GM23248 (cell line): ENCODE results near the gene CACNA2D1. TPM values are rescaled to one million over a fixed set of nuclear protein-coding genes. Genes with fewer than 3 reads are reported as not detected.

Experiments
- DNase-seq: peaks from one replicate; pipeline ENCODE4 v3.0.0-alpha.2; 2015
- H2AFZ ChIP-seq: fragments of 200-600 bp; sonication (generic); 2 replicates; pipeline ENCODE4 v1.6.1; 2016; ENCODE audit warnings: antibody characterized with exemption
- H3F3A ChIP-seq: fragments of 200-600 bp; sonication (generic); 2 replicates; pipeline ENCODE4 v1.6.1; 2016; ENCODE audit warnings: mild to moderate bottlenecking, antibody characterized with exemption, mixed run types; ENCODE audit not compliant: insufficient read depth
- H3K27ac ChIP-seq: fragments of 200-600 bp; sonication (generic); 2 replicates; pipeline ENCODE4 v1.5.1; 2016; ENCODE audit warnings: mild to moderate bottlenecking
- H3K27me3 ChIP-seq: fragments of 200-600 bp; sonication (generic); replicated peaks from 2 replicates; pipeline ENCODE4 v1.6.1; 2016; ENCODE audit warnings: mild to moderate bottlenecking; ENCODE audit not compliant: insufficient read depth
- H3K36me3 ChIP-seq: fragments of 200-600 bp; sonication (generic); 2 replicates; pipeline ENCODE4 v1.6.1; 2016; ENCODE audit warnings: low read depth, mild to moderate bottlenecking
- H3K4me1 ChIP-seq: fragments of 200-600 bp; sonication (generic); 2 replicates; pipeline ENCODE4 v1.6.1; 2016; ENCODE audit warnings: mild to moderate bottlenecking; ENCODE audit not compliant: insufficient read depth
- H3K4me2 ChIP-seq: fragments of 200-600 bp; sonication (generic); one replicate; pipeline ENCODE4 v1.6.1; 2016; ENCODE audit warnings: mild to moderate bottlenecking; ENCODE audit not compliant: unreplicated experiment
- H3K4me3 ChIP-seq: fragments of 200-600 bp; sonication (generic); 2 replicates; pipeline ENCODE4 v1.5.1; 2016; ENCODE audit warnings: mild to moderate bottlenecking
- H3K79me2 ChIP-seq: fragments of 200-600 bp; sonication (generic); 2 replicates; pipeline ENCODE4 v1.6.1; 2016; ENCODE audit warnings: mild to moderate bottlenecking; ENCODE audit not compliant: insufficient read depth
- H3K9ac ChIP-seq: fragments of 200-600 bp; sonication (generic); 2 replicates; pipeline ENCODE4 v1.6.1; 2016; ENCODE audit warnings: mild to moderate bottlenecking
- H3K9me2 ChIP-seq: fragments of 200-600 bp; sonication (generic); 2 replicates; pipeline ENCODE4 v1.6.1; 2016; ENCODE audit warnings: mixed run types, mild to moderate bottlenecking, moderate library complexity; ENCODE audit not compliant: insufficient read depth
- H3K9me3 ChIP-seq: fragments of 200-600 bp; sonication (generic); one replicate; pipeline ENCODE4 v1.6.1; 2017; ENCODE audit warnings: low read depth
- H4K20me1 ChIP-seq: fragments of 200-600 bp; sonication (generic); 2 replicates; pipeline ENCODE4 v1.6.0; 2016; ENCODE audit not compliant: insufficient read depth
- EZH2 ChIP-seq: fragments of 200-600 bp; sonication (generic); IDR thresholded peaks from 2 replicates; pipeline ENCODE4 v1.6.1; 2018; ENCODE audit warnings: antibody characterized with exemption, mild to moderate bottlenecking; ENCODE audit not compliant: insufficient read depth, poor library complexity, severe bottlenecking
- EZH2phosphoT487 ChIP-seq: fragments of 200-600 bp; sonication (generic); IDR thresholded peaks from 2 replicates; pipeline ENCODE4 v1.6.1; 2018; ENCODE audit warnings: antibody characterized with exemption, moderate library complexity, mild to moderate bottlenecking, low read depth; ENCODE audit not compliant: insufficient read depth
- WGBS, 2 experiments: methylation state at CpG; one replicate each; pipeline ENCODE4 v1.1.6; 2015 to 2017; ENCODE audit warnings: low lambda C conversion rate in 2 of 2, low coverage in 1 of 2; ENCODE audit errors: missing lambda C conversion rate in 2 of 2; 5-methylcytosine and 5-hydroxymethylcytosine counted together
- in situ Hi-C: fragments of 300-500 bp; cut with MboI; formaldehyde crosslinking; loops from 2 replicates; pipeline ENCODE4 v1.15.0; 2020
- polyA plus RNA-seq: library from polyadenylated mRNA; unstranded; fragments of >200 nt; fragmentation: Nextera tagmentation; extraction: Ambion mirVana; gene quantifications from 2 replicates; pipeline ENCODE4 v1.2.1, GENCODE V29; 2016
- total RNA-seq: library from RNA; depleted of rRNA; stranded (reverse); fragments of >200 nt; shearing (Covaris generic); gene quantifications from 2 replicates; pipeline ENCODE4 v1.2.3, GENCODE V29; 2014

CACNA2D1 gene
- total and polyA plus RNA-seq, 2 experiments from 2014 or later: 7.7 to 21.2 TPM

GRCh38 chr7:82053453-82054032 is 390.0 kb downstream of the CACNA2D1 start:
- Histone ChIP-seq H3K4me2 (no peak overlapping the region), H3K4me3 (no peak overlapping the region), H4K20me1 (no peaks in the 10 kb centered on the region), H3K9me3 (no peaks in the 10 kb centered on the region), H3K36me3 (no peaks in the 10 kb centered on the region), H2AFZ (no peak overlapping the region), H3K4me1 (peaks cover 23% of the 10 kb centered on the region), H3K27me3 (no peaks in the 10 kb centered on the region), H3K79me2 (no peaks in the 10 kb centered on the region), H3K9me2 (no peaks in the 10 kb centered on the region), H3K27ac (no peak overlapping the region), H3K9ac (no peak overlapping the region), H3F3A (peaks cover 27% of the 10 kb centered on the region)
- in situ Hi-C loops: no loop called here
- no peak for TF ChIP-seq EZH2
- TF ChIP-seq EZH2phosphoT487: no peak
- WGBS, 2 experiments: 98 to 99% methylated on average over 3 of the region's 3 CpGs
- no peak for DNase-seq

- DNase-seq: no peak
- in situ Hi-C loops: no loop called here
- Histone ChIP-seq H4K20me1 (no peaks in the 10 kb centered on the region), H3K36me3 (no peaks in the 10 kb centered on the region), H2AFZ (no peak overlapping the region), H3K9me2 (no peaks in the 10 kb centered on the region), H3K4me2 (no peak overlapping the region), H3K27me3 (no peaks in the 10 kb centered on the region), H3K4me1 (peaks cover 23% of the 10 kb centered on the region), H3F3A (peaks cover 27% of the 10 kb centered on the region), H3K9ac (no peak overlapping the region), H3K79me2 (no peaks in the 10 kb centered on the region), H3K27ac (no peak overlapping the region), H3K9me3 (no peaks in the 10 kb centered on the region), H3K4me3 (no peak overlapping the region)
- no peak for TF ChIP-seq EZH2phosphoT487
- no peak for TF ChIP-seq EZH2
- WGBS, 2 experiments: 95 to 98% methylated on average over 2 of the region's 2 CpGs
These were observed 392.0 kb downstream of the CACNA2D1 start for GRCh38 chr7:82051601-82052000.

- Histone ChIP-seq H4K20me1 (no peaks in the 10 kb centered on the region), H3K9ac (peak overlapping the region; percentile 24; the same call in 1 of the 2 replicates), H3K4me1 (peaks cover 23% of the 10 kb centered on the region), H3K4me3 (no peak overlapping the region), H3K9me3 (no peaks in the 10 kb centered on the region), H3K79me2 (no peaks in the 10 kb centered on the region), H3K9me2 (no peaks in the 10 kb centered on the region), H3K27me3 (no peaks in the 10 kb centered on the region), H3K36me3 (no peaks in the 10 kb centered on the region), H3K4me2 (peak overlapping the region; percentile 35), H2AFZ (no peak overlapping the region), H3K27ac (peak overlapping the region; percentile 40), H3F3A (peaks cover 27% of the 10 kb centered on the region)
- peak; percentile 85 for DNase-seq
- 14 to 16% methylated on average over 4 of the region's 4 CpGs for WGBS, 2 experiments
- in situ Hi-C loops: no loop called here
- TF ChIP-seq EZH2phosphoT487 (no peak), EZH2 (no peak)
These were observed 392.8 kb downstream of the CACNA2D1 start for GRCh38 chr7:82050792-82051191.

GRCh38 chr7:82049891-82050533 is 393.6 kb downstream of the CACNA2D1 start:
- 95 to 100% methylated on average over 1 of the region's 1 CpG for WGBS, 2 experiments
- in situ Hi-C loops: loop anchor here (10.0 to 25.0 kb wide), 3 partner anchors 437 to 687 kb away; no protein-coding TSS in a partner anchor
- DNase-seq: peak; percentile 91
- H3K4me2 ChIP-seq: peak overlapping the region; percentile 35
- no peaks in the 10 kb centered on the region for H3K27me3 ChIP-seq
- no peak overlapping the region for H3K4me3 ChIP-seq
- peaks cover 23% of the 10 kb centered on the region for H3K4me1 ChIP-seq
- no peak overlapping the region for H2AFZ ChIP-seq
- no peaks in the 10 kb centered on the region for H3K9me3 ChIP-seq
- peak overlapping the region; percentile 24; the same call in 1 of the 2 replicates for H3K9ac ChIP-seq
- no peaks in the 10 kb centered on the region for H3K79me2 ChIP-seq
- H3K27ac ChIP-seq: peak overlapping the region; percentile 53
- peaks cover 27% of the 10 kb centered on the region for H3F3A ChIP-seq
- TF ChIP-seq EZH2phosphoT487 (0 out of 2 replicates have a peak, but pooled peaks have one; percentile 39), EZH2 (no peak)
- no peaks in the 10 kb centered on the region for H4K20me1 ChIP-seq
- no peaks in the 10 kb centered on the region for H3K9me2 ChIP-seq
- no peaks in the 10 kb centered on the region for H3K36me3 ChIP-seq
